GM21619 (cell line): ENCODE measurements around the gene BCL2L2.

ENCODE experiments used
- ATAC-seq: cut with Tn5 transposase; IDR thresholded peaks from one replicate; pipeline ENCODE4 v1.9.1; 2021; ENCODE audit not compliant: unreplicated experiment

BCL2L2 gene

GRCh38 chr14:23352506-23353432, 46.1 kb downstream of the BCL2L2 start, which contains the start of gene SLC22A17:
TSS of gene SLC22A17 (minus strand) at chr14:23352887.
- no peak for ATAC-seq

- ATAC-seq = no peak
Observed at GRCh38 chr14:23353433-23353780, 46.8 kb downstream of the BCL2L2 start.

- no peak for ATAC-seq
Observed at GRCh38 chr14:23354990-23355389, 48.4 kb downstream of the BCL2L2 start.

- ATAC-seq = no peak
Observed at GRCh38 chr14:23355871-23356435, 49.3 kb downstream of the BCL2L2 start.

- ATAC-seq = no peak
Observed at GRCh38 chr14:23356662-23357061, 50.0 kb downstream of the BCL2L2 start.

- ATAC-seq = no peak
Observed at GRCh38 chr14:23357261-23357660, 50.6 kb downstream of the BCL2L2 start.

GRCh38 chr14:23358042-23358441, 51.4 kb downstream of the BCL2L2 start:
- ATAC-seq = no peak

- ATAC-seq = no peak
Observed at GRCh38 chr14:23358553-23359166, 52.0 kb downstream of the BCL2L2 start.

- ATAC-seq = no peak
Observed at GRCh38 chr14:23359167-23359626, 52.6 kb downstream of the BCL2L2 start.

GRCh38 chr14:23359722-23360447, 53.3 kb downstream of the BCL2L2 start:
- no peak for ATAC-seq

- ATAC-seq = no peak
Observed at GRCh38 chr14:23360496-23360895, 53.9 kb downstream of the BCL2L2 start.

GRCh38 chr14:23361320-23361719, 54.7 kb downstream of the BCL2L2 start:
- ATAC-seq = no peak
